ENCODE measurements around the gene TCTN1. TPM values are rescaled to one million over a fixed set of nuclear protein-coding genes. Genes with fewer than 3 reads are reported as not detected.

TCTN1 gene
- total and polyA plus RNA-seq, 2 of the 8 experiments (the other 6 are each of a cell fraction or from before 2014, with no cell fraction given), result 14.7 to 16.4 TPM

GRCh38 chr12:110670161-110670701, 56.3 kb downstream of the TCTN1 start:
- FAIRE-seq (no peak), DNase-seq (ENCODE audit: low read depth in 1 of 2, low spot score in 2 of 2) (no peak)
- Histone ChIP-seq H3K23me2 (ENCODE audit: low read depth, low read length) (no peaks in the 10 kb centered on the region), H3K36me3 (ENCODE audit: control insufficient read depth in 2 of 4, insufficient read depth in 4 of 4, low read length in 3 of 4) (no peaks in the 10 kb centered on the region), H2BK120ac (replicated peaks; ENCODE audit: low read depth, low read length) (no peak overlapping the region), H3K18ac (ENCODE audit: extremely low read depth, low read length) (no peak overlapping the region), H2AK5ac (ENCODE audit: low read depth, low read length) (no peak overlapping the region), H3K27me3 (replicated peaks in 1 of 4; ENCODE audit: control insufficient read depth in 3 of 4, extremely low read depth in 1 of 4, insufficient read depth in 3 of 4, low read length in 3 of 4) (no peaks in the 10 kb centered on the region), H4K5ac (ENCODE audit: insufficient read length, low read depth, low read length) (no peak overlapping the region), H3K4me1 (replicated peaks in 1 of 4; ENCODE audit: control insufficient read depth in 3 of 4, insufficient read depth in 4 of 4, low read length in 3 of 4) (peaks cover 0 to 2% (median under 1%) of the 10 kb centered on the region in 4 experiments; a peak in 2 of 7 replicates), H3K4me3 (ENCODE audit: extremely low read depth in 1 of 4, insufficient read depth in 2 of 4, low read depth in 3 of 4, low read length in 4 of 4) (no peak overlapping the region), H3K79me1 (ENCODE audit: low read depth, low read length) (no peaks in the 10 kb centered on the region), H3K14ac (ENCODE audit: insufficient read length) (no peak overlapping the region), H3K4me2 (ENCODE audit: insufficient read depth in 1 of 2, low read depth in 2 of 2, low read length in 2 of 2) (no peak overlapping the region), H3K79me2 (ENCODE audit: control insufficient read depth in 1 of 2, insufficient read depth in 2 of 2, low read length in 2 of 2) (no peaks in the 10 kb centered on the region), H2BK15ac (ENCODE audit: low read length) (no peak overlapping the region), H4K8ac (ENCODE audit: extremely low read depth, insufficient read depth, low read length) (no peak overlapping the region), H2BK12ac (ENCODE audit: low read depth, low read length) (no peak overlapping the region), H2AFZ (ENCODE audit: low read length) (no peak overlapping the region), H3K23ac (ENCODE audit: insufficient read length) (no peak overlapping the region), H4K20me1 (replicated peaks in 1 of 2; ENCODE audit: control insufficient read depth in 1 of 2, insufficient read depth in 2 of 2, low read length in 2 of 2) (no peaks in the 10 kb centered on the region), H3K27ac (ENCODE audit: low read depth, low read length) (no peak overlapping the region), H3K56ac (replicated peaks; ENCODE audit: insufficient read length, low read depth, low read length) (no peak overlapping the region), H3K4ac (replicated peaks; ENCODE audit: insufficient read length, low read depth, low read length) (no peak overlapping the region), H4K91ac (replicated peaks; ENCODE audit: insufficient read length, low read length) (no peak overlapping the region), H3K9ac (replicated peaks in 1 of 4; ENCODE audit: extremely low read depth in 1 of 4, low read depth in 3 of 4, low read length in 3 of 4) (no peak overlapping the region), H2BK20ac (ENCODE audit: low read length) (no peak overlapping the region), H2BK5ac (ENCODE audit: low read depth, low read length) (no peak overlapping the region), H3K9me3 (ENCODE audit: insufficient read depth in 2 of 2, low read depth in 1 of 2, low read length in 1 of 2) (no peaks in the 10 kb centered on the region)
- ChIA-PET POLR2A (ENCODE audit: partially characterized antibody) (no interaction called here), CTCF (ENCODE audit: partially characterized antibody) (interaction anchor here (0.7 kb wide), 1 partner anchor 1558 kb away, joined by 3 read pairs; no protein-coding TSS in a partner anchor)
- WGBS, 2 experiments (ENCODE audit: extremely low coverage in 1 of 2, insufficient coverage in 1 of 2, insufficient read length in 1 of 2, insufficient replicate concordance in 2 of 2, low coverage in 1 of 2, low lambda C conversion rate in 2 of 2, missing lambda C conversion rate in 1 of 2), result 76% methylated on average over 4 of the region's 4 CpGs; no CpG with 5 or more reads in 1 of the 2 experiments
- TF ChIP-seq JUN (IDR thresholded peaks at IDR 0.05; ENCODE audit: low read depth, low read length), result no peak
- TF ChIP-seq BCL11A (IDR thresholded peaks at IDR 0.05; ENCODE audit: low read depth in 2 of 2, low read length in 2 of 2), result no peak
- TF ChIP-seq RXRA (IDR thresholded peaks at IDR 0.05; ENCODE audit: insufficient read depth, low read depth, low read length), result no peak
- no peak for TF ChIP-seq TCF12 (IDR thresholded peaks at IDR 0.05; ENCODE audit: low read depth, low read length)
- no peak for TF ChIP-seq HDAC2 (IDR thresholded peaks at IDR 0.05; ENCODE audit: borderline replicate concordance in 1 of 2, low read depth in 2 of 2, low read length in 2 of 2)

Data from H1 (cell line).